HG02884 (cell line): ENCODE measurements around the gene RNF220.
"Not testable (repeated sequence)": the region's sequence is repeated elsewhere in the genome, so short reads cannot be mapped to it uniquely, and the experiment has no call there.

Experiments used
- ATAC-seq: cut with Tn5 transposase; IDR thresholded peaks from one replicate; pipeline ENCODE4 v1.9.1; 2021; ENCODE audit warnings: mild to moderate bottlenecking, moderate library complexity; ENCODE audit not compliant: unreplicated experiment

The RNF220 gene

DNA sequence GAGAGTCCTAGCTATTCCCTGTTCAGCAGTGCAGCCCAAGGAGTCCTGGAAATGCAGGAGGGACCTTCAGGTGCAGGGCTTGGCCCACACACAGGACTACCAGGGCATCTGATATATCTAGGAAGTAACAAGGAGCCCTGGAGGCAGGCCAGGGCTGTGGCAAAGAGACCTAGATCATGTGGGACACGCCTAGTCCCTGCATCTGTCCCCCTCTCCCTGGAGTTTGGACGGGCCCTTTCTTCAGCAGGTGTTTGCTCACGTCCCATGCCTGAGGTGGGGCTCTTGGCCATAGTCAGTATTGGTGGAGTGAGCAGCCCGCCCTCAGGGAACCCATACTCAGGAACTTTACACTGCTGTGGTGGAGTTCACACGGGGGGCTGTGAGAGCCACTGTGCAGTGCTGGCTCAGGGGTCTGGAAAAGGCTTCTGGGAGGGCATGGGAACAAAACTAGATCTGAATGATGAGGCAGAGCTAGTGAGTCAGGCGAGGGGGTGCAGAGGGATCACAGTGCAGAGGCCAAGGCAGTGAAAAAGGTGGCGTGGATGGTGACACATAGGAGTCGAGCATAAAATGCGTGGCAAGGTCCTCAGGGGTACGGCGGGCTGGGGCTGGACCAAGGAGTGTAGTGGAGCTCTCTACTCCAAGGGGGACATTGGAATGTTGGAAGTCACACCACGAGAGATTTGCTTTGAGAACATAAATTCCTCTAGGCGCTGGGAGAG lies 243.6 kb downstream of the RNF220 start:
- no peak for ATAC-seq

DNA sequence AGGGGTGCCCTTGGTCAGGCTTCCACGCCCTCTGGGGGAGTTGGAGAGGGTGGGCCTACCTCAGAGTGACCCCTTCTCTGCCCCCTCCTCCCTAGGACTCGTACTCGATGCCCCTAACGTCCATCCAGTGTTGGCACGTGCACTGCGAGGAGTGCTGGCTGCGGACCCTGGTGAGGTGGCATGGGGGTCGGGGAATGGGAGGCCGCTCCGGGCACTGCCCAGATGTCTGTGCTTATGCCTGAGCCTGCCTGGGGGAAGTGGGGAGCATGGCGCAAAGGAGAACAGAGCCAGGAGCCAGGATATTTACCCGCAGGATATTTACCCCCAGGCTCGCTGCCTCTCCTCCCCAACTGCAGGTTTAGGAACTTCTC lies 244.7 kb downstream of the RNF220 start:
- no peak for ATAC-seq

DNA sequence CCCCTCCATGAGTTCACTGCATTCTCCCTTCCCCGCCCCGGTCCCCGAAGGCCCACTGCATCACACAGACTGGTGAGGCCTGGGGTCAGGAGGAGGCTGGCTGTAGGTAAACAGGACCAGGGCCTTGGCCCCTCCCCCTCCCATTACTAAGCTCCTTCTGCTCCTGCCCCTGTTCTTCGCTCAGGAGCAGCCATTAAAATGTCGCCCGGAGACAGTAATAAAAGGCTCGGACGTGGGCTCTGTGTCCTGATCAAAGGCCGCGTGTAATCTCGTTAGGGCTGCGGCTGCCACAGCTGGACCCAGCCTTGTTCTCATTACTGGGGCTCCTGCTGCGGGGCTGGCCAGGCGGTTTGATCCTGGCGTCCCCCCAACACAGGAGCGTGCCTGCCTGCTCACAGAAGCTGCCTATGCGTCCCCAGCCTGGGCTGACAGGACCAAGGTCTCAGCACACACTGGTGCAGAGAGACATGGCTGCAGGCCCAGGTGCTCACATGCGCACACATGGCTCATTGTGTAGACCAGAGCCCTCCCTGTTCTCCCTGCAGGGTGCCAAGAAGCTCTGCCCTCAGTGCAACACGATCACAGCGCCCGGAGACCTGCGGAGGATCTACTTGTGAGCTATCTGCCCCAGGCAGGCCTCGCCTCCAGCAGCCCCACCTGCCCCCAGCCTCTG lies 245.2 kb downstream of the RNF220 start:
- ATAC-seq: no peak

DNA sequence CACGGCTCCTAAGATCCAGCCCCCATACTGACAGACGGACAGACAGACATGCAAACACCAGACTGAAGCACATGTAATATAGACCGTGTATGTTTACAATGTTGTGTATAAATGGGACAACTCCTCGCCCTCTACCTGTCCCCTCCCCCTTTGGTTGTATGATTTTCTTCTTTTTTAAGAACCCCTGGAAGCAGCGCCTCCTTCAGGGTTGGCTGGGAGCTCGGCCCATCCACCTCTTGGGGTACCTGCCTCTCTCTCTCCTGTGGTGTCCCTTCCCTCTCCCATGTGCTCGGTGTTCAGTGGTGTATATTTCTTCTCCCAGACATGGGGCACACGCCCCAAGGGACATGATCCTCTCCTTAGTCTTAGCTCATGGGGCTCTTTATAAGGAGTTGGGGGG lies 246.0 kb downstream of the RNF220 start:
- ATAC-seq: no peak

DNA sequence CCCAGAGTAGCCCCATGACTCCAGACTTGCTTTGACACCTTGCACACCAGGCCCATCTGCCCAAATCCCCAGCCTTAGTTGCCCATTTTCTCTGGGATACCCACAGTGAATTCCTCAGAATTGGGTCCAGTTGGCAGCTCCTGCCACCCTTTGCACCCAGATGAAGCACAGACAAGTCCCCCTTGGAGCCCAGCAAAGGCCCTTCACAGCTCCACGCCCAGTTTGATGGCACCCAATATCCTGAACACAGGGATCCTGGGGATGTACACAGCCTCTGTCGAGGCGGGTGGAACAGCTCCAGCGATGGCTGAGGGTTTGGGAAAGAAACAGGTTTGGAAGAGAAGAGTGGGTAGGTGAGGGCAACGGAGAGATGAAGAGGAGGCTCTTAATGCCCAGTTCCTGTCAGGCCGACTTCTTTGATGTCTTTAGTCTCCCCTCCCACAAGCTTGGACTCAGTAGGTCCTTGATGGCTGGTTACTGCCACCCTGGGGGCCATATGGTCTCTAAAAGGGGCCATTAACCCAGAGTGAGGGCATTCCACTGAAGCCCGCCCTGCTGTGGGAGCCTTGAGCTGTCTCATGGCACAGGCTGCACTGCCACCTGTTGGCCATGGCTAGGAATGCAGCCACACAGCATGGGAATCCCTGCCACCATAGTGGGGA lies 247.5 kb downstream of the RNF220 start:
- ATAC-seq: no peak

DNA sequence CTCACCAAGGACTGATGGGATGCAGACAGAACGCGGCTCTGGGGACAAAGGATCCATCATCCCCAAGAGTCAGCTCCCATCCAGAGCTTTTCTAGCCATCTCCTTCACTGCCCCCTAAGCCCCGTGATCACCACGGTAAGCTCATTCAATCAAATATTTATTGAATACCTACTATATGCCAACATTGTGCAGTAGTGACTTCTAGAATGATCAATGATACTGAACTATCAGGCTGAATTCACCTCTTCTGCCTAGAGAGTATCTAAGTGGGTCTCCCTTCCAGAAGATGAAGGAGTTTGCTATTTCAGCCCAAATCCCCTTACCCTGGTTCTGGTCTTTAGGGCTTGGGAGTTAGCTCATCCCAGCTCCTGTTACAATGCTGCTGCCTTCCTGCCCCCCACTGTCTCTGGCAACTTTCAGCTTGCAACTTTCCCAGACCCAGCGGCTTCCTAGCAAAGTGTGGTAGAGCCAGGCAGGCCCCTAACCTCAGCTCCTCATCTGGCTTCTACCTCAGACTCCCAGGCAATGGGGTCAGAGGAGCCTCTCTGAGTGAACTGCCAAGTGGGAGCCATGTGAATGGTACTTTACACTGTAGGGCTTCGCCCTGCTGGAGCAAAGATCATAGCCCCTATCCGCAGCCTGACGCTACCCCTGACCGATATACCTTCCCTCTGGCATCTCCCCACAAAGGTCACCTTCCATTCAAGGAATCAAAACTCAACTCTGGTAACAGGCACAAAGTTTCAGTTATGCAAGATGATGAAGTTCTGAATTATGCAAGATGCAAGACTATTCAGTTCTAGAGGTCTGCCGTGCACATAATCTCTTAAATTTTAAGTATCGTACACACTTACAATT lies 248.3 kb downstream of the RNF220 start:
- ATAC-seq: no peak

DNA sequence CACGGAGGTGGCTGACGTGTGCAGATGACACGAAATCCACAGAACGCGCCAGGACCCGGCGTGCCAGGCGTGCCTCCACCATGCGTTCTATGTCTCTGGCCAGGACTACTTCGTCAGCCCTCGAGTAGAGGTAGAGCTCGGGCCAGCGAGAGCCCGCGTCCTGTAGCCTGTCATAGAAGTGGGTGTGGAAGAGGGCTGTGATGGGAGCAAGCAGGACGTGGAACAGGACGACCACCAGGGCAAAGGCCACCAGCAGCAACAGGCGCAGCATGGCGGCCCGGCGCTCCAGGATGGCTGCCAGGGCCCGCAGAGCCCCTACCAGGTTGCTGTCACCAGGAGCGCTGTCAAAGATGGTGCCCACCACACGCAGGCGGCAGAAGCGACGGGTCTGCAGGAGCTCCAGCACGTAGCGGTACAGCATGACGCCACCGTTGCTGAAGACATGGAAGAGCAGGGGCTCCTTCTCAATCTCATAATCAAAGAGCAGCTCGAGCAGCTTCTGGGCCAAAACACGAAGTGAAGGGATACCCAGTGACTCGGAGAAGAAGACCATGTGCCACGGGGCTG lies 249.6 kb downstream of the RNF220 start:
- no peak for ATAC-seq

DNA sequence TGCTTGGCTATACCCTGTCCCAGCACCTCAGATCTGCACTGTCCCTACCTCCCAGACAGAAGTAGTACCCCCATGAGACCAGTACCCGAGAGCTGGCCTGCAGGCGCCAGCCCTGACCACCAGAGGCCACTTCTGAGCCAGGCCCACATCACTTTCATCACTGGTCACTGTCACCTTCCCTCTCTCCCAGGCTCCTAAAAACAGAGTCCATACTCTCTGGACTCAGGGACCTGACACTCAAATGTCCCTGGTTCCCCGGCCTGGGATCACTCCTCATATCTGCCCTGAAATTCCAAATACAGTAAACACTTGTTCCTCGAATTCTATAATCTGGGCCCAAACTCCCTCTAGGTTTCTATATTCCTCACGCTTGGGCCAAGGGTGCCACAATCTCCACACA lies 250.6 kb downstream of the RNF220 start:
- no peak for ATAC-seq

DNA sequence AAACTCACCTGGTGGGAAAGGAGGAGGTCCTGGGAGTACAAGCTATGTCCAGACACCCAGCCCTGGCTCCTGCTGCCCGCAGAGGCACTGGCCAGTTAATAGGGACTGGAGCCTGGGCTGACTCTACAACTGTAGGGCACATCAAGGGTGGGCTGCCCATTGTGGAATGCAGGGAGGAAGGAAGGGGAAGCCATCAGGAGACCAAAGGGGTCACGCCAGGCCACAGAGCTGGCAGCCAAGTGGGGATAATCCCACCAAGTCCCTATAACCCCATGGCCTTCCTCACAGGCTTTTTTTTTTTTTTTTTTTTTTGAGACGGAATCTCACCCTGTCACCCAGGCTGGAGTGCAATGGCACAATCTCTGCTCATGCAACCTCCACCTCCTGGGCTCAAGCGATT lies 254.5 kb downstream of the RNF220 start:
- no peak for ATAC-seq

DNA sequence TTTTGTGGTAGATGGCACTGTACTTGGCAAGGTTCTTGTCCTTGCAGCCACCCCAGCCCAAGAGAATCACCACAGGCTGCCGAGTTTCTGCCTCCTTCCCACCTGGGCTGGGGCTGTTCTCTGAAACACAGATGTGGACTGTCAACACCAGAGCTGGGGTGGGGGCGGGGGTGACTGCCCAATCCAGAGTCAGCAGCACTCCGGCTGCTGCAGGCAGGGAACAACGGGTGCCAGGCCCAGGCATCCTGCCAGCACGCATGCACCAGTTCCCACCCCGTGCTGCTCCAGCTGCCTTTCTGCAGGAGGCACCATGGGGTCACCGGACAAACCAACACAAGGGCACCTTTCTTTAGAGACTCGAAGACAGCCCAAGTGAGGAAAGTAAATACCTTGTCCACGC lies 255.1 kb downstream of the RNF220 start:
- ATAC-seq: no peak

DNA sequence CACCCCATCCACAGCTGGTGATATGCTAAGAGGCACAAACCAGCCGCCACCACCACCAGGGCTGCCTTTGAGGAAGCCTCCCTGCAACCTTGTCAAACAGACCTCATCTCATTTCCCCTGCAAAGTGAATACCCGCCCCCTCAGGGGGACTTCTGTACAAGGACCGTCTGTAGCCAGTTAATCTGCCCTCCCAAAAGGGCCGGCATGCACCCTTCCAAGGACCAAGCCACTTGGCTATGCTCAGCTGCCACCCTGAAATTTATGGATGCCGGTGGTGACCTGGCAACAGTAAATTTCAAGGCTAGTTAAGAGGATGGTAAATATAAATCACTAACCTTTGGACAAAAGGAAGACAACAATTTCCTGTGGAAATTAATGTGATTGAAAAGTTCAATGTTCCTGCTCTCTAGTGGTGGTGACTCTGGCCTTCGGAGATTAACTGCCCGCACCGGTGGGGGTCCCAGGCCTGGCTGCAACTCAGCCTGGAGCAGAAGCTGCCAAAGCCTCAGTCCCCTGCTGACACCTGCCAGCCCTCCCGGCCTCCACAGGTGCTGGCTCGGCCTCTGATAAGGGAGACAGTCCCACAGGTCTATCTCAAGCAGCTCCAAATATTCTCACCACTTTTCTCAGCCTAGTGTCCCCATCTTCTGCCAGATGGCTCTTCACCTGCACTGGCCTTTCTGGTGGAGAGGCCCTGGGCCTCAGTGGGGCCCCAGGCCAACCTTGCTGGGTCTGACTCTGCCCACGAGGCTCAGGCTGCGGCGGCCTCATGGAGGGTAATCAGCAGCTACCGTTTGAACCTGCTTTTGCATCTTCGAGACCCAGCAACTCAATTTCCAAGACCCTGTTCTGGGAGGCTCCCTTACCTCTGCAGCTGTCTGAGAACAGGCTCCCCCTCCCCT lies 257.0 kb downstream of the RNF220 start:
- no peak for ATAC-seq

DNA sequence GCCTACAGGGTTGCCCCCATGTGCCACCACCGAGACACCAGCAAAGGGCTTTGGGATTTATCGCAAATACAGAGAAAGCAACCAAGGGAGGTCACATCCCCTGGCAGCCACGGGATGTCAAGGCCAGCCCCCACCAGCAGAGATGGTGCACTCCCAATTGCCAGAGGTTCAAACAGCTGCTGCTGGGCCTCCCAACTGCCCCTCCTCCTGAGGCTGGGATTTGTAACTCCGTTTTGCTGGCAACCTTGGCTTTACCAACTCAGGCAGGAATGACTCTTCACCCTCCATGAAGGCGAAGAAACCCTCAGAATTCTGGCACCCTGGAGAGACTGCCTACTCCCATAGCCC lies 257.6 kb downstream of the RNF220 start:
- ATAC-seq: no peak

DNA sequence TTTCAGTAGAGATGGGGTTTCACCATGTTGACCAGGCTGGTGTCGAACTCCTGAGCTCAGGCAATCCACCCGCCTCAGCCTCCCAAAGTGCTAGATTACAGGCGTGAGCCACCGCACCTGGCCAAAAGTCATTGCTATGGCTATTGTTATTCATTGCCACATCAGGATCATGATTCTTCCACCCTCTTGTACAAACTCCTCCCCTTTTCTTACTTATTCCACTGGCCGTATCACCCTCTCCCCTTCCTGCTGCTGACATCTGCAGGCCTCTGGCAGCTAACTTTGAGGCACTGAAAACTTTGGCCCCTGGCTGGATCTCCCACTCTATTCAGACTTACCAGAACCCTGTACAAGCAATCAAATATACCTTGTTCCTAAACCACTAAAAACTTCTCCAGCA lies 258.4 kb downstream of the RNF220 start:
- no peak for ATAC-seq

DNA sequence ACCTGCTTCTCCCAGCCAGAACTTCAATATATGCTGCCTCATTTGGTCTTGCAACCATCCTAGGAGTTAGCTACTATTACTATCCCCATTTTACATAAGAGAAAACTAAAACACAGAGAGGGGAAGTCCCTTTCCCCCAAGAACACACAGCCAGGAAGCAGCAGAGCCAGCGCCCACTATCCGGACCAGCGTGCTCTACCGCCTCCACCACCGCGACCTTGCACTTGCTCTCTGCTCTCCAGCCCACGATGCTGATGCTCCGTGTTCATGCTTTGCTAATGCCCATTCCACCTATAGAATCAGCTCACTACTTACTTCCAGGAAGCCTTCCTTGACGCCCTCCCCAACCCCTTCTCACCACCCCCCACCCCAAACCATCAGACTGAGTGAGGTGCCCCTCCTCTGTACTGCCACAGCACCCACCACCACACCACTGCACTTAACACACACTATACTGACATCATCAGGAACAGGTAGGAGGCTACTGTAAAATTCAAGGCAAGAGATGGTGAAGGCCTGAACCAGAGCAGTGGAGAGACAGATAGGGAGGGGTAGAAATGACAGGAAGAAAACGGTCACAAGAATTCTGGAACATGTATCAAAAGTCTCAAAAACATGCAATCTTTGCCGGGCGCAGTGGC lies 259.8 kb downstream of the RNF220 start:
- peak; percentile 45 for ATAC-seq

DNA sequence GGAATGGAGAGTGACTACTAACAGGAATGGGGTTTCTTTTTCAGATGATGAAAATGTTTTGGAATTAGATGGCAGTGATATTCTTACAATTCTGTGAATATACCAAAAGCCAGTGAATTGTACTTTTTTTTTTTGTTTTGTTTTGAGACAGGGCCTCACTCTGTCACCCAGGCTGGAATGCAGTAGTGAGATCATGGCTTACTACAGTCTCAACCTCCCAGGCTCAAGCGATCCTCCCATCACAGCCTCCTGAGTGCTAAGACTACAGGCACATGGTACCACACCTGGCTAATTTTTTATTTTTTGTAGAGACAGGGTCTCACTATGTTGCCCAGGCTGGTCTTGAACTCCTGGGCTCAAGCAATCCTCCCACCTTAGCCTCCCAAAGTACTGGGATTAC lies 261.7 kb downstream of the RNF220 start:
- not testable (repeated sequence) for ATAC-seq

DNA sequence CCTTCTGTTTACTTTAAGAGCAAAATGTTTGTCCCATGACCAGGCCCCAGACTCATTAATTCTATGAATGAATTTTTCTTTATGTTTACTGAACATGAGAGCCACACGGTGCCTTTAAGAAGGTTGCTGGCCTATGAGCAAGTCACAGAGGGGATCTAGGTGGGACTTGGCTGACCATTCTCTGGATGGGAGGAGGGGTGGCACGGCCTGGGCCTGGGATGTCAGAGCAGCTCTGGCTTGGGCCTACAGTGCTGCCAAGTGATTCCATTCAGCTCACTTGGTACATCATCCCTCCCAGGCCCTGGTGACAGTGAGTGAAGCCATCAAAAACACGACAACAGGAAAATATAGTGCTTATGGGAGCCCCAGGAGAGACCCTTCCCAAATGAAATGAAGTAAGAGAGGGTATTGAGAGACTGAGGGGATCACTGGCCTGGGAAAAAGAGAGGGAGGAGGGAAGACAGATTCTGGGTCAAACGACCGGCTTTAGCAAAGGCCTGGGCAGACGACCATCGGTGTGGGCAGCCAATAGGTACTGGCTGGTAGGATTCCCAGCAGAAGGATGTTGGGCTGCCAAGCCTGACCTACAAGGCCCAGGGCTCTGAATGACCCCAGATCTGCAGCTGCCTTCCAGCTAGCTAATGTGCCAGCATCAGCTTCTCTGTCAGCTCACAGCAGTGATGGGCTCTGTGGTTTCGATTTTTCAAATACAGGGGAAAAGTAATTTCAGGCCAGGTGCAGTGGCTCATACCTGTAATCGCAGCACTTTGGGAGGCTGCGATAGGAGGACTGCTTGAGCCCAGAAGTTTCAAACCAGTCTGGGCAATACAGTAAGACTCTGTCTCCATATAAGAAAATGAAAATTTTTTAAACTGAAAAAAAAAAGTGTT lies 265.9 kb downstream of the RNF220 start:
- no peak for ATAC-seq

DNA sequence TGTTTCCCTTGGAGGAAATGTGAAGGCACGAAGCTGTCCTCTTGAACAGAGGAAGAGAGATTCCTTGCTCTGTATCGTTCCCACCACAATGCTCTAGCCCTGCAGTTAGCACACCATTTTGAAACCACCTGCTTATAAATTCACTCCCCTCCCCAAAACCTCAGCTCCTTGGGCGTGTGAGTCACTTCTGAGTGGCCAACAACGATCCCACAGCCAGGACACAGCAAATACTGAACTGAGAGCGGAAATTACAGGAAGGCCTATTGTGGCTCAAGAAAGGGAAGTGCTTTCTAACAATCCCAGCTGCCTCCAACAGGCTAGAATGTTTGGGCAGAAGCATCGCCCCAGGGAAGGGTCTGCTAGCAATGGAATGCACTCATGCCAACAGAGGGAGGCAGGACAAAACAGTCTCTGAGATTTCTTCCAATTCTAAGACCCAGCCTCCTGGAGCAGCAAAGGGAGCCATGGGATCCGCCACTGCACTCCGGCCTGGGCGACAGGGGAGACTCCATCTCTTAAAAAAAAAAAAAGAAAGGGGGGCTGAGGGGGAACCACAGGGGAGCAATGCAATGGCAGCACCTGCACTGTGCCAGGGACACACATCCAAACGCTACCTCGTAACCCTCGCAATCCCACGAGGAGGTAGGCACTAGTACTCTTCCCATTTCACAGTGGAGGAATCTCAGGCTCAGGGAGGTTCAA lies 267.4 kb downstream of the RNF220 start:
- no peak for ATAC-seq
